ENCODE results near the gene GAB3.

The GAB3 gene

GRCh38 chrX:154718616-154719015 is 32.3 kb downstream of the GAB3 start:
- H3K4me1 ChIP-seq (ENCODE audit: control insufficient read depth, insufficient read depth, low read length), result no peaks in the 10 kb centered on the region
- no peaks in the 10 kb centered on the region for H3K36me3 ChIP-seq (ENCODE audit: control insufficient read depth in 2 of 2, insufficient read depth in 2 of 2, low read length in 2 of 2)
- H3K9me3 ChIP-seq (ENCODE audit: control insufficient read depth in 2 of 2, low read length in 2 of 2), result peaks cover 0 to 5% of the 10 kb centered on the region in 2 donors
- no peak overlapping the region for H3K4me3 ChIP-seq (ENCODE audit: low read length in 2 of 2)
- no peak overlapping the region for H3K27ac ChIP-seq (ENCODE audit: low read length)
- no peak overlapping the region for H3K9ac ChIP-seq (ENCODE audit: low read length in 2 of 2)
- H3K27me3 ChIP-seq (ENCODE audit: control insufficient read depth in 1 of 2, insufficient read depth in 2 of 2, low read length in 2 of 2), result peaks cover 0 to 3% of the 10 kb centered on the region in 2 donors

GRCh38 chrX:154717824-154718223 is 33.1 kb downstream of the GAB3 start:
- Histone ChIP-seq H3K36me3 (ENCODE audit: control insufficient read depth in 2 of 2, insufficient read depth in 2 of 2, low read length in 2 of 2) (no peaks in the 10 kb centered on the region), H3K9ac (ENCODE audit: low read length in 2 of 2) (no peak overlapping the region), H3K4me3 (ENCODE audit: low read length in 2 of 2) (no peak overlapping the region), H3K27me3 (ENCODE audit: control insufficient read depth in 1 of 2, insufficient read depth in 2 of 2, low read length in 2 of 2) (peaks cover 0 to 2% of the 10 kb centered on the region in 2 donors), H3K4me1 (ENCODE audit: control insufficient read depth, insufficient read depth, low read length) (no peaks in the 10 kb centered on the region), H3K27ac (ENCODE audit: low read length) (no peak overlapping the region), H3K9me3 (ENCODE audit: control insufficient read depth in 2 of 2, low read length in 2 of 2) (peaks cover 0 to 5% of the 10 kb centered on the region in 2 donors)

GRCh38 chrX:154715825-154716224 is 35.1 kb downstream of the GAB3 start:
- H3K27ac ChIP-seq (ENCODE audit: low read length), result no peak overlapping the region
- no peak overlapping the region for H3K9ac ChIP-seq (ENCODE audit: low read length in 2 of 2)
- no peaks in the 10 kb centered on the region for H3K9me3 ChIP-seq (ENCODE audit: control insufficient read depth in 2 of 2, low read length in 2 of 2)
- H3K4me3 ChIP-seq (ENCODE audit: low read length in 2 of 2), result no peak overlapping the region
- H3K4me1 ChIP-seq (ENCODE audit: control insufficient read depth, insufficient read depth, low read length), result no peaks in the 10 kb centered on the region
- peaks cover 0 to 2% of the 10 kb centered on the region in 2 donors for H3K27me3 ChIP-seq (ENCODE audit: control insufficient read depth in 1 of 2, insufficient read depth in 2 of 2, low read length in 2 of 2)
- H3K36me3 ChIP-seq (ENCODE audit: control insufficient read depth in 2 of 2, insufficient read depth in 2 of 2, low read length in 2 of 2), result peaks cover 0 to 3% of the 10 kb centered on the region in 2 donors

GRCh38 chrX:154714925-154715324 is 36.0 kb downstream of the GAB3 start:
- Histone ChIP-seq H3K4me3 (ENCODE audit: low read length in 2 of 2) (no peak overlapping the region), H3K27me3 (ENCODE audit: control insufficient read depth in 1 of 2, insufficient read depth in 2 of 2, low read length in 2 of 2) (peaks cover 0 to 2% of the 10 kb centered on the region in 2 donors), H3K9me3 (ENCODE audit: control insufficient read depth in 2 of 2, low read length in 2 of 2) (no peaks in the 10 kb centered on the region), H3K9ac (ENCODE audit: low read length in 2 of 2) (no peak overlapping the region), H3K27ac (ENCODE audit: low read length) (no peak overlapping the region), H3K4me1 (ENCODE audit: control insufficient read depth, insufficient read depth, low read length) (no peaks in the 10 kb centered on the region), H3K36me3 (ENCODE audit: control insufficient read depth in 2 of 2, insufficient read depth in 2 of 2, low read length in 2 of 2) (peaks cover 0 to 3% of the 10 kb centered on the region in 2 donors)

GRCh38 chrX:154712781-154713740 is 37.8 kb downstream of the GAB3 start:
- H3K27ac ChIP-seq (ENCODE audit: low read length), result no peak overlapping the region
- no peak overlapping the region for H3K4me3 ChIP-seq (ENCODE audit: low read length in 2 of 2)
- H3K36me3 ChIP-seq (ENCODE audit: control insufficient read depth in 2 of 2, insufficient read depth in 2 of 2, low read length in 2 of 2), result peaks cover 0 to 3% of the 10 kb centered on the region in 2 donors
- H3K9me3 ChIP-seq (ENCODE audit: control insufficient read depth in 2 of 2, low read length in 2 of 2), result no peaks in the 10 kb centered on the region
- H3K4me1 ChIP-seq (ENCODE audit: control insufficient read depth, insufficient read depth, low read length), result no peaks in the 10 kb centered on the region
- H3K9ac ChIP-seq (ENCODE audit: low read length in 2 of 2), result no peak overlapping the region
- H3K27me3 ChIP-seq (ENCODE audit: control insufficient read depth in 1 of 2, insufficient read depth in 2 of 2, low read length in 2 of 2), result peaks cover 0 to 2% of the 10 kb centered on the region in 2 donors

- Histone ChIP-seq H3K27ac (ENCODE audit: low read length) (no peak overlapping the region), H3K4me1 (ENCODE audit: control insufficient read depth, insufficient read depth, low read length) (no peaks in the 10 kb centered on the region), H3K36me3 (ENCODE audit: control insufficient read depth in 2 of 2, insufficient read depth in 2 of 2, low read length in 2 of 2) (peaks cover 0 to 3% of the 10 kb centered on the region in 2 donors), H3K9ac (ENCODE audit: low read length in 2 of 2) (no peak overlapping the region), H3K27me3 (ENCODE audit: control insufficient read depth in 1 of 2, insufficient read depth in 2 of 2, low read length in 2 of 2) (peaks cover 0 to 2% of the 10 kb centered on the region in 2 donors), H3K9me3 (ENCODE audit: control insufficient read depth in 2 of 2, low read length in 2 of 2) (no peaks in the 10 kb centered on the region), H3K4me3 (ENCODE audit: low read length in 2 of 2) (no peak overlapping the region)
These were observed 39.6 kb downstream of the GAB3 start for GRCh38 chrX:154711264-154711663.

- H3K27ac ChIP-seq (ENCODE audit: low read length), result no peak overlapping the region
These were observed 40.6 kb downstream of the GAB3 start for GRCh38 chrX:154710309-154710708.

GRCh38 chrX:154698630-154699248 is 52.1 kb downstream of the GAB3 start:
- no peak overlapping the region for H3K4me3 ChIP-seq (ENCODE audit: low read length in 2 of 2)
- no peak overlapping the region for H3K27ac ChIP-seq (ENCODE audit: low read length)
- H3K4me1 ChIP-seq (ENCODE audit: control insufficient read depth, insufficient read depth, low read length), result no peaks in the 10 kb centered on the region
- H3K9ac ChIP-seq (ENCODE audit: low read length in 2 of 2), result no peak overlapping the region
- peaks cover 0 to 9% of the 10 kb centered on the region in 2 donors for H3K36me3 ChIP-seq (ENCODE audit: control insufficient read depth in 2 of 2, insufficient read depth in 2 of 2, low read length in 2 of 2)
- no peaks in the 10 kb centered on the region for H3K9me3 ChIP-seq (ENCODE audit: control insufficient read depth in 2 of 2, low read length in 2 of 2)
- H3K27me3 ChIP-seq (ENCODE audit: control insufficient read depth in 1 of 2, insufficient read depth in 2 of 2, low read length in 2 of 2), result no peaks in the 10 kb centered on the region

More at GRCh38 chrX:154710309-154710708, 40.6 kb downstream of the GAB3 start:
- Histone ChIP-seq H3K4me1 (ENCODE audit: control insufficient read depth, insufficient read depth, low read length) (no peaks in the 10 kb centered on the region), H3K9me3 (ENCODE audit: control insufficient read depth in 2 of 2, low read length in 2 of 2) (no peaks in the 10 kb centered on the region), H3K9ac (ENCODE audit: low read length in 2 of 2) (no peak overlapping the region), H3K27me3 (ENCODE audit: control insufficient read depth in 1 of 2, insufficient read depth in 2 of 2, low read length in 2 of 2) (peaks cover 0 to 2% of the 10 kb centered on the region in 2 donors), H3K36me3 (ENCODE audit: control insufficient read depth in 2 of 2, insufficient read depth in 2 of 2, low read length in 2 of 2) (peaks cover 0 to 3% of the 10 kb centered on the region in 2 donors), H3K4me3 (ENCODE audit: low read length in 2 of 2) (no peak overlapping the region)

GRCh38 chrX:154696676-154697045 is 54.2 kb downstream of the GAB3 start:
- Histone ChIP-seq H3K9ac (ENCODE audit: low read length in 2 of 2) (no peak overlapping the region), H3K4me3 (ENCODE audit: low read length in 2 of 2) (no peak overlapping the region), H3K9me3 (ENCODE audit: control insufficient read depth in 2 of 2, low read length in 2 of 2) (no peaks in the 10 kb centered on the region), H3K36me3 (ENCODE audit: control insufficient read depth in 2 of 2, insufficient read depth in 2 of 2, low read length in 2 of 2) (peaks cover 0 to 9% of the 10 kb centered on the region in 2 donors), H3K27me3 (ENCODE audit: control insufficient read depth in 1 of 2, insufficient read depth in 2 of 2, low read length in 2 of 2) (no peaks in the 10 kb centered on the region), H3K4me1 (ENCODE audit: control insufficient read depth, insufficient read depth, low read length) (no peaks in the 10 kb centered on the region), H3K27ac (ENCODE audit: low read length) (no peak overlapping the region)

GRCh38 chrX:154695911-154696675 is 54.8 kb downstream of the GAB3 start:
- no peak overlapping the region for H3K9ac ChIP-seq (ENCODE audit: low read length in 2 of 2)
- peaks cover 0 to 9% of the 10 kb centered on the region in 2 donors for H3K36me3 ChIP-seq (ENCODE audit: control insufficient read depth in 2 of 2, insufficient read depth in 2 of 2, low read length in 2 of 2)
- no peak overlapping the region for H3K4me3 ChIP-seq (ENCODE audit: low read length in 2 of 2)
- no peaks in the 10 kb centered on the region for H3K4me1 ChIP-seq (ENCODE audit: control insufficient read depth, insufficient read depth, low read length)
- H3K27me3 ChIP-seq (ENCODE audit: control insufficient read depth in 1 of 2, insufficient read depth in 2 of 2, low read length in 2 of 2), result no peaks in the 10 kb centered on the region
- no peaks in the 10 kb centered on the region for H3K9me3 ChIP-seq (ENCODE audit: control insufficient read depth in 2 of 2, low read length in 2 of 2)
- no peak overlapping the region for H3K27ac ChIP-seq (ENCODE audit: low read length)
